Globus pallidus (tissue), 1 donor: ENCODE results near the gene UMODL1.

Source experiments
- DNase-seq: peaks from one replicate; pipeline ENCODE4 v3.0.0-alpha.2; 2015; ENCODE audit warnings: low spot score

UMODL1 gene

GRCh38 chr21:42151148-42151947 is 80.2 kb downstream of the UMODL1 start:
- DNase-seq = no peak

- no peak for DNase-seq
Measured at GRCh38 chr21:42151948-42152220, 80.8 kb downstream of the UMODL1 start.

- DNase-seq = no peak
Measured at GRCh38 chr21:42153046-42153686, 82.0 kb downstream of the UMODL1 start.

GRCh38 chr21:42153746-42154145 is 82.6 kb downstream of the UMODL1 start:
- no peak for DNase-seq

- no peak for DNase-seq
Measured at GRCh38 chr21:42154237-42155044, 83.3 kb downstream of the UMODL1 start.

GRCh38 chr21:42155045-42155855 is 84.1 kb downstream of the UMODL1 start:
- DNase-seq = no peak

- DNase-seq = peak; percentile 99
Measured at GRCh38 chr21:42156690-42157605, 85.8 kb downstream of the UMODL1 start.

GRCh38 chr21:42157606-42158310 is 86.6 kb downstream of the UMODL1 start:
- no peak for DNase-seq

- DNase-seq = no peak
Measured at GRCh38 chr21:42158846-42159245, 87.7 kb downstream of the UMODL1 start.

GRCh38 chr21:42159560-42160110 is 88.5 kb downstream of the UMODL1 start:
- DNase-seq = no peak

- no peak for DNase-seq
Measured at GRCh38 chr21:42160111-42160721, 89.1 kb downstream of the UMODL1 start.

- DNase-seq = no peak
Measured at GRCh38 chr21:42160765-42161164, 89.6 kb downstream of the UMODL1 start.

- no peak for DNase-seq
Measured at GRCh38 chr21:42161401-42161955, 90.4 kb downstream of the UMODL1 start.

- DNase-seq = no peak
Measured at GRCh38 chr21:42161956-42162681, 91.0 kb downstream of the UMODL1 start.

GRCh38 chr21:42162831-42163510 is 91.9 kb downstream of the UMODL1 start:
- DNase-seq = no peak

GRCh38 chr21:42163511-42163863 is 92.4 kb downstream of the UMODL1 start:
- no peak for DNase-seq

- DNase-seq = peak; percentile 80
Measured at GRCh38 chr21:42164064-42164789, 93.1 kb downstream of the UMODL1 start.
